SKM-1 treated with dmso at 0.1 percent for 144 hours (cell line): Measurements from ENCODE around the gene PIK3IP1.
"Not testable (repeated sequence)": the region's sequence is repeated elsewhere in the genome, so short reads cannot be mapped to it uniquely, and the experiment has no call there.

Source experiments
- DNase-seq: peaks from one replicate; lab custom pipeline; 2025; ENCODE audit not compliant: unreplicated experiment; lab: John Stamatoyannopoulos, UW

Gene PIK3IP1, protein sequence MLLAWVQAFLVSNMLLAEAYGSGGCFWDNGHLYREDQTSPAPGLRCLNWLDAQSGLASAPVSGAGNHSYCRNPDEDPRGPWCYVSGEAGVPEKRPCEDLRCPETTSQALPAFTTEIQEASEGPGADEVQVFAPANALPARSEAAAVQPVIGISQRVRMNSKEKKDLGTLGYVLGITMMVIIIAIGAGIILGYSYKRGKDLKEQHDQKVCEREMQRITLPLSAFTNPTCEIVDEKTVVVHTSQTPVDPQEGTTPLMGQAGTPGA

DNA sequence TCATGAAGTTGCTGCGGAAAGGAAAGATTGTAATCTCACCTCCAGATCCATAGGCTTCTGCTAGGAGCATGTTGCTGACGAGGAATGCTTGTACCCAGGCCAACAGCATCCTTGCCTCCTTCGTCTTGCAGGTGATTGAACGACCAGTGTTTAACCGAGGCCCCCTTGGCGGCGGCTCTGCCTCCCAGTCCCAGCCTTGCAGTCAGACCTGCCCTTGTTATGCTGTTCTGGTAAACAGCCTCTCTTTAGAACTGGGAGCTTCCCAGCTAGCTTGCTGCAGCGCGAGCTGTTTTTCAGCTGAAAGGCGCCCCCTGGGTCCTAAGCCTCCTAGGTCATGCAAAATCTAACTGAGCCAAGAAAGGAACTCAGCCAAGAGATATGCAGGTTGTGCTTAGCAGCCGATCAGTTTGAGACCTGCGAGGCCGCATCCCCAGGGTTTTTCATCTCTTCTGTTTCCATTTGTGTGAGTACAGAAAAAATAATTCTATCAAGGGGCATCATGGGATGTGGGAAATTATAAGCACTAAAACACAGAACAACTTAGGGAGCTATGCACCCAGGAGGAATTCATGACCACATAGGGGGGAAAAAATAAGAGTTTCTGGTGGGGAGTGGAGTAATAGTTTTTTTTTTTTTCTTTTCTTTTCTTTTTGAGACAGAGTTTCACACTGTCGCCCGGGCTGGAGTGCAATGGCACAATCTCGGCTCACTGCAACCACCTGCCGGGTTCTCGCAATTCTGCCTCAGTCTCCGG lies at the start of gene PIK3IP1:
PIK3IP1 (minus strand) TSS at position 253 of the 754 bp plus-strand sequence; CDS start at position 109, 144 bp downstream.
- DNase-seq, result peak; percentile 49

DNA sequence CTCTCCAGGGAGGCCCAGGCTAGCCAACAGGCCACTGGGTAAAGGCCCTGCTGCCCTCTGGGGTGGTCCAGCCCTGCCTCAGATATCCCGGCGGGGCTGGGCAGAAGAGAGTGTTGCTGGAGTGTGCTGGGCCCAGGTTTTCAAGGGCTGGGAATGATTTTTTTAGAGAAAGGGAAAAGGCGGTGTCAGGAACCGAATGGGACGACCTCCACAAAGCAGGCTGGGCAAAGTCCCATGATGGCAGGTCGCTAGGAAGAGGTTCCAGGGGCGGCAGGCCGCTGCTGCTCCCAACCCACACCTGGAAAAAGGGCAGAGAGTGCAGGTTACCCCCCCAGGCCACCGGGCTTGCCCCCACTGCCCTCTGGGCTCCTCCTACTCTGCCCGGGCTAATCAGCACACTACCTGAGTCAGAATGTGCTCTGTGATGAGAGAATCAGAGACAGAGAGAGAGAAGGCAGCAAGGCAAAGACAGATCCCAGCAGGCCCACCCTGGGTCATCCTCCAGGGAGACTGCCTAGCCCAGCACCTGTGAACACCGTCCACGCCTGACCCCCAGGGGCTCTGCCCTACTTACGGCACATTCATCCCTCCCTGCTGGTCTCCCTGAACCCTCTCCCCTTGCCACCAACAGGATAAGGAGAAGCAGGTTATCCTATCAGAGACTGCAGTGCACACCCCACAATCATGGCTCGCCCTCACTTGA lies 49.2 kb upstream of the PIK3IP1 start:
- no peak for DNase-seq

DNA sequence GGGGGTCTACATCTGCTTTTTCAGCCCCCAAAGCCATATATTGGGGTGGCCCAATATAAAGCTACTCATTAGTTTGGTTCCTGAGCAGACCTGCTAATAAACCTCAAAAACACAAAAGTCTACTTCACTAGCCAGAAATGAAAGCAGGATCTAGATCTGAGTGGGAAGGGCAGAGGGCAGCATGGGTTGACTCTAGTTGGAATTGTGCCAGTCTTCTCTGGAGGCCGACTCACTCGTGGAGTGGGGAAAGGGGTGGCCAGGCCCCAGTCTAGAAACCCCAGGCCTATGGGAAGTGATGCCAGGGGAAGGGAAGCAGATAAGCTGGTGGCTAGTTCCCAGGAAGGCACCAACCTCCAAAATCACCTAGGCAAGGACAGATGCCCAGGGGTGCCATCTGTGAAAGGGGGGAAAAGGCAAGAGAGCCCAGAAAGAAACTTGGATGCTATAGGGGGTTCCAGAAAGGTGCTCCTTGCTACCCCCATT lies 48.5 kb upstream of the PIK3IP1 start:
- no peak for DNase-seq

DNA sequence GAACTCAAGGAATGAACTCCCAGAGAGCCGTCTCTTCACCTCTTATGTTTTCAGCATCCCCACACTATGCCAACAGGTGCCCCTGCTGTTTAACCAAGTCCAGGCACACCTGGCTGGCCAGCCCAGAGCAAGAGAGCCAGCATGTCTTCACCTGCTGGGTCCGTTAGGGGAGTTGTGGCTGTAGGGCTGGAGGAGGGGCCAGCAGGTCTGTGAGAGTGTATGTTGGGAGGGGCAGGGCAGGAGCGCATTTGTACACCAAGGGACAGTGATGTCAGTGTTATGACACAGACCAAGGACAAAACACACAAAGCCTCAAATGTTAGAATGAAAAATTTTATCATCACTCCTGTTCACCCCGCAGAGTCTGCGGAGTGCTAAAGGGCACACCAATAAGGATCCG lies 48.1 kb upstream of the PIK3IP1 start:
- DNase-seq, result no peak

DNA sequence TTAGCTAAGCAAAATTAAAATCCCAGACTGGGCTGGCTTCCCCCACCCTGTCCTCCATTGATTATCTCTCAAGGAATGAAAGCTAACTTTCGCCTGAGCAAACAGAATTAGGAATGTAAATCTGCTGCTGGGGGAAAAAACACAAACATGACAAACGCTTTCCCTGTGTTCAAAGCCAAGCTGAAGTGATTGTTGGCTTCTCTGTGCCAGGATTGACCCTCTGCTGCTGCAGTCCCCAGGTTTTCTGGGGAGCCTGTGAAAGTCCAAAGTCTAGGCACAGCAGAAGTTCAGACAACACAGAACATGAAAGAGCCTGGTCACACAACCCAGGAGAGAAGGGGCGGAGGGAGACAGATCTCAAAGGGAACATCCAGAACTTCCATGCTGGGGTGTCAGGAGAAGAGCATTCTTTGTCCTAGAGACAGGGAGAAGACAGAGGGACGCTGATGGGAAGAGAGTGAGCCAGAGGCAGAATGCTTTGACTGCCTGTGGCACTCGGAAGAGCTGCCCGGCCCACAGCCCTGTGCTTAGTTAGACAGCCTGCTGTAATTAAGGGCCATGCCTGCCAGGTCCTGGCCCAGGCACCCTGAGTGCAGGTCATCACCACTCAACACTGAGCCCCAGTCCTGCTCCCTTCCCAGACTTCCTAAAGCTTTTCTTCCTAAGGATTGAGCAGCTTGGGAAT lies 47.0 kb upstream of the PIK3IP1 start:
- no peak for DNase-seq

DNA sequence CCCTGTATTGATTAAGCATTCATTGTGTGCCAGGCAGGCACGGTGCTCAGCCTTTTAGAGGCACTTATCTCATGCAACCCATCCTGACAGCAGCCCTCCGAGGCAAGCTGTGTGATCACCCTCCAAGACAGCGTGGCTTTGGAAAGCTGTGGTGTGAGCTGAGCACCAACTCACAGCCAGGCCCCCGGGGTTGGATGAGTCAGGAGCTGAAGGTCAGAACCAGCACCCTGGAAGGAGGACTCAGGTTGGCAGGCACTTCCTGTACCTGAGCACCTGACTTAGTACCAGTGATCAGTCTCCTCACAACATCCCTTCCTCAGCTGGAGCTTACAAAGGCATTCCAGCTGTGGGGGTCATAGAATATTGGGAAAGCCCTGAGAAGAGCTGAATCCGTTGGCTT lies 44.9 kb upstream of the PIK3IP1 start:
- DNase-seq, result no peak

DNA sequence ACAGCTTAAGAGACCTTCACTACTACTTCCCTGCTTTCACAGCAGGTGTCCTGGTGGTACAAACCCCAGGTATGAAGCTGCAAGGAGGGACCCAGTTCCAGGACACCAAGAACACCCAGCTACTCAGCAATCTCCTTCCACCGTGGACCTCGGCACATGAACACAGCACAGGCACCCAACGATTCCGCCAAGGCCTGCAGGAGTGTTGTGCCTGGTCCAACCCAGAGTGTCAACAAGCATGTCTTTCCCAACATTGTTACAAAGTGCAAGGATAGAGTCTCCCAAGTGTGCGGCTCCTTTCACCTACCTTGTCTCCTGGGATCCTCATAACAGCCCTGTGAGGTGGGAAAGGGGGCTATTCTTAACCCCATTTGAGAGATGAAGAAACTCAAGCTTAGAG lies 42.0 kb upstream of the PIK3IP1 start:
- DNase-seq, result no peak

DNA sequence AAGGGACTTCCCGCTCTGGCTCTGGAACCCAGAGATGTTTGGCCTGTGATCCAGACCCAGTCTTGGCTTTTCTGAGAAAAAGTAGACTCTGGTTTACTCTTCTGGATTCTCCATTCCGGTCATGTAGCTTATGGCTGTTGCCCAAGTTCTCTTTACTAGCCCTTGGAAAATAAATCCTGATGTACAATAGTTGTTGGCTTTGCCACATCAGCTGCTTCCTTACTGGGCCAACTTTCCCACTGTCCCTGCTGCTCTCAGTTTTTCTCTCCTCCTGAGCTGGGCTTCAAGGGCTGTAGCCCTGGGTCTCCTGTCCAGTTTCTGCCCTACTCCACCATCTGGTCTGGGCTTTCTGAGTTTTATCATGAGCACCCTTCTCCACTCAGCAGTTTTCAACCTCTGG lies 41.4 kb upstream of the PIK3IP1 start:
- no peak for DNase-seq

DNA sequence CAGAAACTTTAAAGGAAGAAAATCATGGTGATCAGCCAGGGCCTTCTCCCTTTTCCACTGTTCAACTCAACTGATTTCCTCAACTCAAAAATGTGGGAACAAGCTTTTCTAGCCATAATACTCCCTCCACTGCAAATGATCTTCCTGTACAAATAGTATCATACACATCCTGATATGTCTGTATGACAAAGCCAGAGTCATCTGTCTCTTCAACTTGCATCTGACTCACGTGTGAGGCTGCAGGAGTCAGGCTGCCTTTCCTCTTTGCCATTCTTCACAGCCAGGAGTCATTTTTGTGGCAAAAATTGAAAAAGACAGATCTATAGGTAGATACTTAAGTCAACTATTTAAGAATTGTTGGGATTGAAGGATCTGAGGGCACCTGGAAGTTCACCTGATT lies 40.6 kb upstream of the PIK3IP1 start:
- DNase-seq, result no peak

DNA sequence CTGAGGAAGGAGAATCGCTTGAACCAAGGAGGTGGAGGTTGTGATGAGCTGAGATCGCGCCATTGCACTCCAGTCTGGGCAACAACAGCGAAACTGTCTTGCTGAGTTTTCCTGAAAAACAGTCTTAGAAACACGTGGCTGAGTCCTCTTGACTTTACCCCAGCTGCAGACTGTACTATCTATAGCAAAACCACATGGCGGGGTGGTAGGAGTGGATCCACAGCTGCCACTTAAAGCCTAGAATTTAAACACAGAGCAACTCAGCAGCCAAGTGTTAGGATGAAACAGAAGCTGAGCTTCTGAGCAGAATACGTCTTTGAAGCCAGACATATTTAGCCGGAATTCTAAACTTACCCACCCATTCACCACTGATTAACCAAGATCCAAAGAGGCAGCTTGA lies 39.7 kb upstream of the PIK3IP1 start:
- DNase-seq, result no peak

DNA sequence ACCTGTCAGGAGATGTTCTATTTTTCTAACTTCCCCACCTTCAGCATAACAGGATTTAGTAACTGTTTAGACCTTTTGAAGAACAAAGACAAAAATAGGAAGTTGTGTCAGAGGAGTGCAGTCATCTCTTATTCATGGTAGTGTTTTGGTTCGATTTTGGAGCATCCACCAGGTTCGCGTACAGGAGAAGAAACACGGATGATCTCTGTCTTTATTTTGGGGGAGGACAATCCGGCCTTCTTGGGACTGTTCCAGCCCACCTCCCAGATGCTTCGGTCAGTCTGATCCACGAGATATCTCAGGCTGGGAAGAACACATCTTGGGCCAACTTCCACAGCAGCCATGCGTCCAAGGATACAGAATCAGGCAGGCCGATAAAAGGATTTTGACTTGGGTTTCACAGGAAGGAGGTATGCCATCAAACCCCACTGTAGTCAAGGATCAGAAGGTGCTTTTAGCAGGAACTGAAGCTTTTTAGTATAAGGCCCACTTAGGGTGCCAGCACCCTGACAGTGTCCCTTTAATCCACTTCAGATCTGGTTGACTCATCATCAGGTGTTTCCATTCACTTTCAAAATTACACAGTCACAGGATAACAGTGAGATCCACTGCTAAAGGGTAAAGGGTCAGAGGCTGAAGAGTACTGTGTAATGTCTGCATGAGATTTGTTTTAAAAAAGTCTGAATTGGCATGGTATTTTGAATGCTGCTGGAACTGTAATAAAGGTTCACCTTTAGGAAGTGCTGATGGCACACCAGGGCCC lies 37.3 kb upstream of the PIK3IP1 start:
- DNase-seq, result peak; percentile 3

DNA sequence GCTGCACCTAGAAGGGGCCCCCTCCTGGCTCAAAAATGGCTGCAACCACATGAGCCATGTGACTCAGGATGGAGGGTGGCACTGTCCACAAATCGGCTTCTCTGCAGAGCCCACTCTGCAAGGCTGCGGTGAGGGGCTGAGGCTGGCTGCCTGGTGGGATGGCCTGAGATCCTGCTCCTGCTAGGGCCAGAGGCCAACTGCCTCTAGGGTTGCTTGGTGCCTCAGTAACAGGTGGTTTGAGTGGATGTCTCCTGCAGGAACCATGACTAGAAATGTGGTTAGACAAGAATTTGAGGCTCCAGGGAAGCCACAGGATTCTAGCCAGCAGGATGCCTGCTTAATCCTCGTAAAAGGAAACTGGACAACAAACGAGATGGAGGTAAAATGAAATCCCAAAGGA lies 36.7 kb upstream of the PIK3IP1 start:
- DNase-seq, result no peak

DNA sequence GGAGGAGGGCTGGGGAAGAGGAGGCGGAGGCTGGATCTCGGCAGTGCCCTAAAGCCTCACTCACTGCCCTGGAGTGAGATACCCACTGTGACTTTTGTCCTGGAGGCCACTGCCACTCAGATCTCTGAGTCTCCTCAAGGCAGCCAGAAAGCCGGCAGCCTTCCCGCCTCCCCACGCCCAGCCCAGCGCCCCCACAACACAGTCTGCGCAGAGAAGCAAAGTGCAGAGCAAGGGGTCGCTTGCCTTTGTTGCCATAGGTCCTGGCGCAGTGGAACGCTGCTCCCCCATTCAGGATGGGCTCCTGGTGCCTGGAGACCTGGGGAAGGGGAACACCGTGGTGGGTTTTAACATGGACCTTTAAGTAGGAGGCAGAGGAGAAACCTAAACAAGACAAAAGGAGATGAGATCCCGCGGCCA lies 36.3 kb upstream of the PIK3IP1 start:
- DNase-seq, result no peak

DNA sequence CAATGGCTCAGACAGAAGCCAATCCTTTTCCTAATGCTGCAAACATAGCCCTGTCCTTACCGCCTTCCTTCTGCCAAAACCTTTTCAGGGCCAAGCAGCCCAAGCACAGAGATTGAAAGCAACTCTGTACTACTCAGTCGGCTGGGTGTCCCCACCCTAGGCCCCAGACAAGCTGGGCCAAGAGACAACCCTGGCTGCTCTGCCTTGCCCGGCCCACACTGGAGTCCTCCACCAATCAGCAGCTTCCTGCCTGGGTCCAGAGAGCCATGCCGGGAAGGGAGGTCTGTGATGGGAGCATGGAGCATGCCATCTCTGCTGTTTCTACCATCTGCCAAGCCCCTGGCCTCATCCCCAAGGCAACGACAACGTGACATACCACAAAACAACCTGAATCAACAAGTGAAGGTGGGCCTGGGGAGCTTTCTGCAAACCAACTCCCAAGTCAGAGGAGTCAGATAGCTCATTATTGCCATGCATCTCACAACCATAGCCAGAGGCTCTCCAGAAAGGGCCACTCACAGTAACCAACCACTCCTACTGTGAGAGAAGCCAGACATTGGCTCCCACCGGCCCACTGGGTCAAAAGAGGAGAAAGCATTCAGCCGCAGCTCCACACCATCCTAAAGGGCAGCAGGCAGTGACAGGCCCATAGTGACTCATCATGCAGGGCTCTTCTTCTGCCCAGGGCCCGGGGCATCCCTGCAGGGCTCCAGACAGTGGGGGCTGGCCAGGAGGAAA lies 35.7 kb upstream of the PIK3IP1 start:
- no peak for DNase-seq

DNA sequence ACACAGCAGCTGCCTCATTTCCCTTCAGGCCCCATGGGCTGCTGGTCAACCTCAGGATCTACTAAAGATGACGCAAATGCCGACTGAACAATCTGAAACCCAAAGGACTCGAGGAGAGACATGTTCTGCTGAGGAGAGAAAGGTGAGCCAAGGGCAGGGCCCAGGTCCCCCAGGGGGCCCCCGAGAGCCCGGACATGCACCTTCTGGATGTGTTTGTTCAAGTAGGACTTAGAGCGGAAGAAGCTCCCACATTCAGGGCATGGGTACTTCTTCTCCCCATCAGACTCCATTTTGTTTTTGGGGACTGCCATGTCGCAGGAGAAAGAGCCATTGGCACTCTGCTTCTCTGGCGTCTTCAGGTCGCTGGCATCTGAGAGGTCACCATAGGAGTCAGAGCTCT lies 34.6 kb upstream of the PIK3IP1 start:
- DNase-seq, result no peak

DNA sequence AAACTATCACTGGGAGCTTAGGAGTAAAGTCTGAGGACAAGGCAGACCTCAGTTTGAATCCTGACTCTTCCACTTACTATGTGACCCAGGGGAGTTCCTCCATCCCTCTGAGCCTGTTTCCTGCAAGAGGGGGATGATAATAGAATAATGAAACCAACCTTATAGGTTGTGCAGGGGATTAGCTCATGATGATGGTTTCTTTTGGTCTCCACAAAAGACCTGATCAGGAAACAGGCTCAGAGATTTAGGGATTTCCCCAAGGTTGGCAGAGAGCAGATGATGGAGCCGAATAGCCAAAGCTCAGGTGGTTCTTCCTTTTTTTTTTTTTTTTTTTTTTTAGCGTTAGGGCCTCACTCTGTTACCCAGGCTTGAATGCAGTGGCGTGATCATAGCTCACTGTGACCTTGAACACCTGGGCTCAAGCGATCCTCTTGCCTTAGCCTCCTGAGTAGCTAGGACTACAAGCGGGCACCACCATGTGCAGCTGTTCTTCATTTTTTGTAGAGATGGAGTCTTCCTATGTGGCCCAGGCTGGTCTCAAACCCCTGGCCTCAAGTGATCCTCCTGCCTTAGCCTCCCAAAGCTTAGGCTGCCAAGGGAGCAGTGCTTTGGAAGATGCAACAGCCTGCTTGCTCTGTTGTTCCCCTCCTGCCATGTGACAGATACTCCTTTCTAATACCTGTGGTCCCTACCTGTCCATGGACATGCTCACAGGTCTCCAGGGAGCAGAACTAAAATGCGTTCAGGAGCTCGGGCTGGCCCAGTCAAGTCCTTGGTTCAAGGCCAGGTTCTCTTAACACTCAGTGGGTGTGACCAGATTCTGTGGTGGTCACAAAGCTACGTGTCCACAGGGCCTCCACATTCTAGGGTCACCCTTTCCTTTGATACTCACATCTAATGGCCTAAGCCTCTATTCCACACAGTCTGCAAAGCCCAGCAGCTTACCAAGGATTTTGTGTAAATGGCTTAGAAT lies 31.6 kb upstream of the PIK3IP1 start:
- no peak for DNase-seq

DNA sequence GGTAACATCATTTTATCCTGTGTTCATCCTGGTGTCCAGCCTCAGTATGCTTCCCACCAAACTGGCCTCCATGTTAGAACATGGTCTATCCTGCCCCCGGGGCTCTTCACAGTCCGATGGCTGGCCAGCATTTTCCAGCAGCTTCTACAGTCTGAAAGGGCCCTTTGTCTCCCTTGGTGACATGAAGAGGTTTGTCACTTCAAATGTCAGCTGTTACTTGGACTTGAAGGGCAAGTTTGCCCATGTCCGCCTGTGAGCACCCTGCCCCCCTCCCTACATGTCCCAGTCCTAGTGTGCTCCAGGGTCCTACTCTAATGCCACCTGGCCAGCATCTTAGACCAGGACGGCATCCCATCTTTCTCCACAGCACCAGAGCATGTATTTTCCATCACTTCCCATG lies 29.1 kb upstream of the PIK3IP1 start:
- DNase-seq, result no peak

DNA sequence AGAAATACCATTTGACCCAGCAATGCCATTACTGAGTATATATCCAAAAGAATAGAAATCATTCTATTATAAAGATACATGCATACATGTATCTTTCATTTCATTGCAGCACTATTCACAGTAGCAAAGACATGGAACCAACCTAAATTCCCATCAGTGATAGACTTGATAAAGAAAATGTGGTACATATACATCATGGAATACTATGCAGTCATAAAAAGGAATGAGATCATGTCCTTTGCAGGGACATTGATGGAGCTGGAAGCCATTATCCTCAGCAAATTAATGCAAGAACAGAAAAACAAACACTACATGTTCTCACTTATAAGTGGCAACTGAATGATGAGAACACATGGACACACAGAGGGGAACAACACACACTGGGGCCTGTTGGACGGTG lies 21.9 kb upstream of the PIK3IP1 start:
- DNase-seq, result not testable (repeated sequence)
